NB4 (cell line): ENCODE data around the gene LRCH1.

Experiments
- DNase-seq: peaks from one replicate; pipeline ENCODE4 v3.0.0; 2010; ENCODE audit warnings: low read depth
- H3K4me3 ChIP-seq: one replicate; pipeline ENCODE4 v1.5.1; 2011; ENCODE audit warnings: mild to moderate bottlenecking, low read depth, low read length, moderate library complexity
- MAX ChIP-seq: IDR thresholded peaks from 2 replicates; pipeline ENCODE4 v1.6.1; 2011; ENCODE audit warnings: low read depth, low read length
- MYC ChIP-seq: IDR thresholded peaks from 2 replicates; pipeline ENCODE4 v1.6.1; 2011; ENCODE audit warnings: low read depth, low read length
- POLR2A ChIP-seq: IDR thresholded peaks from 2 replicates; pipeline ENCODE4 v1.6.1; 2011; ENCODE audit warnings: mild to moderate bottlenecking; ENCODE audit not compliant: insufficient read length; ENCODE audit errors: extremely low read depth
- TF ChIP-seq, protein P1 (sequence below): IDR thresholded peaks from one replicate; pipeline ENCODE4 v1.5.1; 2012; ENCODE audit warnings: low read depth, low read length

The LRCH1 gene

DNA sequence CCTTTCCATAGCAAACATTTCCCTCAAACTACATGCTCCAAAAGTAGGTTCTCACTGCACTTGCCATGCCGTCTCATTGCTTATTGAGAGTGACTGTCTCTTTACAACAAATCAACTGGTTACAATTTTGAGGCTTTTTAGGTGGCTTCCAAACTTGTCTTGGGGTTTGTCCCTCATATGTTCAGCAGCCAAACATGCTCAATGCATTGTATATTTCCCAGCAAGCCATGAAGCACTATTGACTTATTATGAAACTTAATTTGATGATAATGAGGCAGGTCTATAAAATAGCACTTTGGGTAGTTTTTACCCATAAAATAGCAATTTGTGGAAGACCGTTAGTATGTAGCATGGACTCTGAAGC, 78.2 kb downstream of the LRCH1 start:
- no peak for TF ChIP-seq MAX
- no peak for TF ChIP-seq POLR2A
- TF ChIP-seq, protein P1, sequence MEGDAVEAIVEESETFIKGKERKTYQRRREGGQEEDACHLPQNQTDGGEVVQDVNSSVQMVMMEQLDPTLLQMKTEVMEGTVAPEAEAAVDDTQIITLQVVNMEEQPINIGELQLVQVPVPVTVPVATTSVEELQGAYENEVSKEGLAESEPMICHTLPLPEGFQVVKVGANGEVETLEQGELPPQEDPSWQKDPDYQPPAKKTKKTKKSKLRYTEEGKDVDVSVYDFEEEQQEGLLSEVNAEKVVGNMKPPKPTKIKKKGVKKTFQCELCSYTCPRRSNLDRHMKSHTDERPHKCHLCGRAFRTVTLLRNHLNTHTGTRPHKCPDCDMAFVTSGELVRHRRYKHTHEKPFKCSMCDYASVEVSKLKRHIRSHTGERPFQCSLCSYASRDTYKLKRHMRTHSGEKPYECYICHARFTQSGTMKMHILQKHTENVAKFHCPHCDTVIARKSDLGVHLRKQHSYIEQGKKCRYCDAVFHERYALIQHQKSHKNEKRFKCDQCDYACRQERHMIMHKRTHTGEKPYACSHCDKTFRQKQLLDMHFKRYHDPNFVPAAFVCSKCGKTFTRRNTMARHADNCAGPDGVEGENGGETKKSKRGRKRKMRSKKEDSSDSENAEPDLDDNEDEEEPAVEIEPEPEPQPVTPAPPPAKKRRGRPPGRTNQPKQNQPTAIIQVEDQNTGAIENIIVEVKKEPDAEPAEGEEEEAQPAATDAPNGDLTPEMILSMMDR: no peak
- no peak for DNase-seq
- H3K4me3 ChIP-seq: no peak overlapping the region

GRCh38 chr13:46632176-46632575, 79.2 kb downstream of the LRCH1 start:
- no peak overlapping the region for H3K4me3 ChIP-seq
- no peak for DNase-seq
- no peak for TF ChIP-seq POLR2A
- TF ChIP-seq MYC: no peak
- TF ChIP-seq, protein P1: no peak
- no peak for TF ChIP-seq MAX

DNA sequence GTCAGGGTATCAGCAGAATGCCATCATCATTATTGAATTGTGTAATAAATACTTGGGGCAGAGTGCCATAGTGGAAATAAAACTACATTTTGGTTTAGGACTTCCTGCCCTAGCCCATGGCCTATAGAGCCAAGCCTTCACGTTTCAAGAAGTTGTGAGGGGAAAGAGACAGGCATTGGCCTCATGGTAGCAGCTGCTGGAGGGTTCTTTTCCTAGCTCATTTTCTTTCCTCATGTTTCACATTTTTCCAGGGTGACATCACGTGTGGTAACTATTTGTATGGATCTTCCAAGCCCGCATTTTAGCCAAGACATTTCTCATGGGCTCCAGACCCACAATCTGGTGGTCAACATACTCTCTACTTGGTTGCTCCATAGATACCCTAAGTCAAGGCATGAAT, 80.4 kb downstream of the LRCH1 start:
- H3K4me3 ChIP-seq: no peak overlapping the region
- DNase-seq: no peak
- TF ChIP-seq POLR2A: no peak
- no peak for TF ChIP-seq MAX
- TF ChIP-seq, protein P1: no peak
- TF ChIP-seq MYC: no peak

- H3K4me3 ChIP-seq: no peak overlapping the region
- no peak for DNase-seq
- TF ChIP-seq POLR2A (no peak), MAX (no peak), MYC (no peak)
- TF ChIP-seq, protein P1: no peak
These were observed 83.5 kb downstream of the LRCH1 start for GRCh38 chr13:46636451-46636850.

- no peak overlapping the region for H3K4me3 ChIP-seq
- DNase-seq: no peak
- TF ChIP-seq, protein P1: no peak
- TF ChIP-seq POLR2A (no peak), MYC (no peak), MAX (no peak)
These were observed 84.2 kb downstream of the LRCH1 start for GRCh38 chr13:46637213-46637612.

DNA sequence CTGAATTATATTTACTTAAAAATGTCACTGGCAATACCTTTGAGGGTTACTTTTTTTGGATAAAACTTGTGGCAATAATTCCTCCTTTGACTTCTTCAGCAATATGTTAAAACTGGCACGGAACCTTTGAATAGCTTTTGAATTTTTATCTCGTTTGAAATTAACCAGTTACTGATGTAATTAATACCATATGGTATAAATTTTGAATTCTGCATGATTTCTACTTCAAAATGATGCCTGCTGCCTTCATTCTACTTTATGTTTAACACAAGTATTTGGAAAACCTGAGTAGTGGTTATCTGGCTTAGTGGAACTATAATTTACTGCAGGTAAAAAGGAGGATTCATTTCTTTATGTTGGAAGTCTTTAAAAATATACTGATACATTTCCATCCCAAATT, 85.3 kb downstream of the LRCH1 start:
- no peak overlapping the region for H3K4me3 ChIP-seq
- DNase-seq: no peak
- TF ChIP-seq MAX: no peak
- no peak for TF ChIP-seq POLR2A
- TF ChIP-seq, protein P1: no peak
- no peak for TF ChIP-seq MYC
